ENCODE measurements around the gene UBXN7. TPM values are rescaled to one million over a fixed set of nuclear protein-coding genes. Genes with fewer than 3 reads are reported as not detected.

The UBXN7 gene
- total and polyA plus RNA-seq, 2 of the 8 experiments (the other 6 are each of a cell fraction or from before 2014, with no cell fraction given): 18.5 to 109 TPM

- WGBS, 2 experiments (ENCODE audit: extremely low coverage in 1 of 2, insufficient coverage in 1 of 2, insufficient read length in 1 of 2, insufficient replicate concordance in 2 of 2, low coverage in 1 of 2, low lambda C conversion rate in 2 of 2, missing lambda C conversion rate in 1 of 2): 94% methylated on average over 7 of the region's 7 CpGs; no CpG with 5 or more reads in 1 of the 2 experiments
- POLR2A ChIA-PET (ENCODE audit: partially characterized antibody): no interaction called here
Measured at GRCh38 chr3:196398782-196399181, 33.4 kb downstream of the UBXN7 start.

More at GRCh38 chr3:196398782-196399181, 33.4 kb downstream of the UBXN7 start:
- Histone ChIP-seq H4K91ac (replicated peaks; ENCODE audit: insufficient read length, low read length) (no peak overlapping the region), H3K79me2 (ENCODE audit: control insufficient read depth in 1 of 2, insufficient read depth in 2 of 2, low read length in 2 of 2) (no peaks in the 10 kb centered on the region), H2BK5ac (ENCODE audit: low read depth, low read length) (no peak overlapping the region), H2AFZ (ENCODE audit: low read length) (no peak overlapping the region), H2BK120ac (replicated peaks; ENCODE audit: low read depth, low read length) (no peak overlapping the region), H2AK5ac (ENCODE audit: low read depth, low read length) (no peak overlapping the region), H3K23ac (ENCODE audit: insufficient read length) (no peak overlapping the region), H3K9ac (replicated peaks in 1 of 4; ENCODE audit: extremely low read depth in 1 of 4, low read depth in 3 of 4, low read length in 3 of 4) (no peak overlapping the region), H4K20me1 (replicated peaks in 1 of 2; ENCODE audit: control insufficient read depth in 1 of 2, insufficient read depth in 2 of 2, low read length in 2 of 2) (peaks cover 0 to 3% of the 10 kb centered on the region in 2 experiments), H3K4me1 (replicated peaks in 1 of 4; ENCODE audit: control insufficient read depth in 3 of 4, insufficient read depth in 4 of 4, low read length in 3 of 4) (no peaks in the 10 kb centered on the region), H3K79me1 (ENCODE audit: low read depth, low read length) (peaks cover 2% of the 10 kb centered on the region; the same call in 1 of the 2 replicates), H3K4me2 (ENCODE audit: insufficient read depth in 1 of 2, low read depth in 2 of 2, low read length in 2 of 2) (no peak overlapping the region), H4K5ac (ENCODE audit: insufficient read length, low read depth, low read length) (no peak overlapping the region), H3K4me3 (ENCODE audit: extremely low read depth in 1 of 4, insufficient read depth in 2 of 4, low read depth in 3 of 4, low read length in 4 of 4) (no peak overlapping the region), H3K4ac (replicated peaks; ENCODE audit: insufficient read length, low read depth, low read length) (no peak overlapping the region), H3K23me2 (ENCODE audit: low read depth, low read length) (no peaks in the 10 kb centered on the region), H3K56ac (replicated peaks; ENCODE audit: insufficient read length, low read depth, low read length) (no peak overlapping the region), H2BK20ac (ENCODE audit: low read length) (no peak overlapping the region), H2BK12ac (ENCODE audit: low read depth, low read length) (no peak overlapping the region), H3K14ac (ENCODE audit: insufficient read length) (no peak overlapping the region), H3K27ac (ENCODE audit: low read depth, low read length) (no peak overlapping the region), H3K9me3 (ENCODE audit: insufficient read depth in 2 of 2, low read depth in 1 of 2, low read length in 1 of 2) (no peaks in the 10 kb centered on the region), H3K36me3 (ENCODE audit: control insufficient read depth in 2 of 4, insufficient read depth in 4 of 4, low read length in 3 of 4) (peaks cover 11 to 36% (median 20%) of the 10 kb centered on the region in 4 experiments), H3K18ac (ENCODE audit: extremely low read depth, low read length) (no peak overlapping the region), H3K27me3 (replicated peaks in 1 of 4; ENCODE audit: control insufficient read depth in 3 of 4, extremely low read depth in 1 of 4, insufficient read depth in 3 of 4, low read length in 3 of 4) (no peaks in the 10 kb centered on the region), H2BK15ac (ENCODE audit: low read length) (no peak overlapping the region), H4K8ac (ENCODE audit: extremely low read depth, insufficient read depth, low read length) (no peak overlapping the region)
- CTCF ChIA-PET (ENCODE audit: partially characterized antibody): interaction anchor here (0.9 to 1.0 kb wide), 2 partner anchors 8 to 11 kb away, joined by 3 read pairs; no protein-coding TSS in a partner anchor
- TF ChIP-seq MAFK (IDR thresholded peaks at IDR 0.05; ENCODE audit: low read depth, low read length): no peak
- no peak for TF ChIP-seq RAD21 (IDR thresholded peaks at IDR 0.05 in 1 of 2, conservative IDR thresholded peaks at IDR 0.05 in 1 of 2; ENCODE audit: low read depth in 2 of 2, low read length in 2 of 2)
- TF ChIP-seq ATF3 (IDR thresholded peaks at IDR 0.05; ENCODE audit: insufficient read depth, low read depth, low read length): no peak
- no peak for TF ChIP-seq USF2 (IDR thresholded peaks at IDR 0.05; ENCODE audit: low read length)
- TF ChIP-seq YY1 (IDR thresholded peaks at IDR 0.05; ENCODE audit: low read depth, low read length): no peak
- no peak for TF ChIP-seq ZNF274 (IDR thresholded peaks at IDR 0.05; ENCODE audit: borderline replicate concordance, extremely low read depth, low read length)
- TF ChIP-seq ASH2L (IDR thresholded peaks at IDR 0.05; ENCODE audit: low read length): no peak
- no peak for TF ChIP-seq NANOG (IDR thresholded peaks at IDR 0.05; ENCODE audit: insufficient read depth, low read depth, low read length, poor library complexity, severe bottlenecking)
- no peak for FAIRE-seq
- no peak for DNase-seq (ENCODE audit: low read depth in 1 of 2, low spot score in 2 of 2)

All from H1 (cell line).